A549 treated with Mapracorat at 1 μM for 4 hours (cell line): ENCODE results near the gene SAV1. TPM values are rescaled to one million over a fixed set of nuclear protein-coding genes. Genes with fewer than 3 reads are reported as not detected.

Source experiments
- total RNA-seq: library from RNA; stranded (reverse); fragments of 200-300 nt; extraction: Qiagen RNA extraction; gene quantifications from 5 replicates; pipeline ENCODE4 v1.2.3, GENCODE V29; 2022

SAV1 gene
- total RNA-seq, result 25.6 to 32.1 TPM (median 28.6 TPM) in 5 replicates

GRCh38 chr14:50667996-50668825, at the start of gene SAV1:
Gene SAV1 (minus strand): TSS chr14:50668306. CDS start chr14:50667967, 339 bp downstream.

Other genes starting within 250 kb of the SAV1 start
- 28.7 to 39.9 TPM (median 35.1 TPM) in 5 replicates for gene MAP4K5, start 135.7 kb downstream of the SAV1 start, total RNA-seq
- gene ATL1, start 108.2 kb downstream of the SAV1 start, total RNA-seq, result 4.9 to 6.3 TPM (median 5.4 TPM) in 5 replicates
- gene NIN, start 162.9 kb upstream of the SAV1 start, total RNA-seq, result 11.4 to 18.1 TPM (median 14.9 TPM) in 5 replicates
- gene ABHD12B, start 203.7 kb upstream of the SAV1 start, total RNA-seq, result not detected in 5 replicates